ENCODE measurements around the gene CLIC3.

The CLIC3 gene

DNA sequence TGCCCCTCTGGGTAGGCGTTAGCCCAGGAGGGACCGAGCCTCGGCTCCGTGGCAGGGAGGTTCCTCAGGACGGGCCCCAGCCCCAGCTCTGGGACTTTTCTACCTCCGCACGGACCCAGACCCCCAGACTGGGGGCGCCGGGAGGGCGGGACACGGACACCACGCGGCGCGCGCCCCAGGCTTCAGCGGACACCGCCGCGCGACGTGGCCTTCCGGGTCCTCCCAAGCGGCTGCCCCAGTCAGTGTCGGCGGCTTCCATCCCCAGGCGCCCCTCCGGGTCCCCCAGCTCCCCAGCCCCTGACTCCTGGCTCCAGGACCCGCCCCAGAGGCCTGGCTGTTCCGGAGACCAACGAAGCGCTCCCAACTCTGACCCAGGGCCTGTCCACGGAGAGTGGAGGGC, 10.5 kb downstream of the CLIC3 start:
- TF ChIP-seq, protein P1, sequence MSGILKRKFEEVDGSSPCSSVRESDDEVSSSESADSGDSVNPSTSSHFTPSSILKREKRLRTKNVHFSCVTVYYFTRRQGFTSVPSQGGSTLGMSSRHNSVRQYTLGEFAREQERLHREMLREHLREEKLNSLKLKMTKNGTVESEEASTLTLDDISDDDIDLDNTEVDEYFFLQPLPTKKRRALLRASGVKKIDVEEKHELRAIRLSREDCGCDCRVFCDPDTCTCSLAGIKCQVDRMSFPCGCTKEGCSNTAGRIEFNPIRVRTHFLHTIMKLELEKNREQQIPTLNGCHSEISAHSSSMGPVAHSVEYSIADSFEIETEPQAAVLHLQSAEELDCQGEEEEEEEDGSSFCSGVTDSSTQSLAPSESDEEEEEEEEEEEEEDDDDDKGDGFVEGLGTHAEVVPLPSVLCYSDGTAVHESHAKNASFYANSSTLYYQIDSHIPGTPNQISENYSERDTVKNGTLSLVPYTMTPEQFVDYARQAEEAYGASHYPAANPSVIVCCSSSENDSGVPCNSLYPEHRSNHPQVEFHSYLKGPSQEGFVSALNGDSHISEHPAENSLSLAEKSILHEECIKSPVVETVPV (CRISPR knock-in tag; IDR thresholded peaks at IDR 0.05): no peak
- TF ChIP-seq, protein P2, sequence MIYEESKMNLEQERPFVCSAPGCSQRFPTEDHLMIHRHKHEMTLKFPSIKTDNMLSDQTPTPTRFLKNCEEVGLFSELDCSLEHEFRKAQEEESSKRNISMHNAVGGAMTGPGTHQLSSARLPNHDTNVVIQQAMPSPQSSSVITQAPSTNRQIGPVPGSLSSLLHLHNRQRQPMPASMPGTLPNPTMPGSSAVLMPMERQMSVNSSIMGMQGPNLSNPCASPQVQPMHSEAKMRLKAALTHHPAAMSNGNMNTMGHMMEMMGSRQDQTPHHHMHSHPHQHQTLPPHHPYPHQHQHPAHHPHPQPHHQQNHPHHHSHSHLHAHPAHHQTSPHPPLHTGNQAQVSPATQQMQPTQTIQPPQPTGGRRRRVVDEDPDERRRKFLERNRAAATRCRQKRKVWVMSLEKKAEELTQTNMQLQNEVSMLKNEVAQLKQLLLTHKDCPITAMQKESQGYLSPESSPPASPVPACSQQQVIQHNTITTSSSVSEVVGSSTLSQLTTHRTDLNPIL (CRISPR knock-in tag; IDR thresholded peaks at IDR 0.05; ENCODE audit: low read depth): no peak
- TF ChIP-seq ZNF8 (CRISPR knock-in tag; IDR thresholded peaks at IDR 0.05) (no peak), RARB (CRISPR knock-in tag; IDR thresholded peaks at IDR 0.05) (no peak), ISL1 (CRISPR knock-in tag; IDR thresholded peaks at IDR 0.05) (no peak), ZFP3 (CRISPR knock-in tag; IDR thresholded peaks at IDR 0.05) (no peak), ZNF70 (CRISPR knock-in tag; IDR thresholded peaks at IDR 0.05) (no peak), BACH2 (CRISPR knock-in tag; IDR thresholded peaks at IDR 0.05; ENCODE audit: borderline replicate concordance) (no peak), TSHZ2 (CRISPR knock-in tag; IDR thresholded peaks at IDR 0.05) (no peak), ZFP30 (CRISPR knock-in tag; IDR thresholded peaks at IDR 0.05) (no peak), CSDC2 (CRISPR knock-in tag; IDR thresholded peaks at IDR 0.05) (no peak), PPARA (CRISPR knock-in tag; IDR thresholded peaks at IDR 0.05; ENCODE audit: borderline replicate concordance) (no peak), SNAI2 (CRISPR knock-in tag; IDR thresholded peaks at IDR 0.05) (no peak), ARNTL (CRISPR knock-in tag; IDR thresholded peaks at IDR 0.05; ENCODE audit: borderline replicate concordance, low read depth) (no peak), OSR1 (CRISPR knock-in tag; IDR thresholded peaks at IDR 0.05) (no peak), TOX (CRISPR knock-in tag; IDR thresholded peaks at IDR 0.05; ENCODE audit: borderline replicate concordance) (no peak), ESRRG (CRISPR knock-in tag; IDR thresholded peaks at IDR 0.05) (no peak)
- TF ChIP-seq, protein P3, sequence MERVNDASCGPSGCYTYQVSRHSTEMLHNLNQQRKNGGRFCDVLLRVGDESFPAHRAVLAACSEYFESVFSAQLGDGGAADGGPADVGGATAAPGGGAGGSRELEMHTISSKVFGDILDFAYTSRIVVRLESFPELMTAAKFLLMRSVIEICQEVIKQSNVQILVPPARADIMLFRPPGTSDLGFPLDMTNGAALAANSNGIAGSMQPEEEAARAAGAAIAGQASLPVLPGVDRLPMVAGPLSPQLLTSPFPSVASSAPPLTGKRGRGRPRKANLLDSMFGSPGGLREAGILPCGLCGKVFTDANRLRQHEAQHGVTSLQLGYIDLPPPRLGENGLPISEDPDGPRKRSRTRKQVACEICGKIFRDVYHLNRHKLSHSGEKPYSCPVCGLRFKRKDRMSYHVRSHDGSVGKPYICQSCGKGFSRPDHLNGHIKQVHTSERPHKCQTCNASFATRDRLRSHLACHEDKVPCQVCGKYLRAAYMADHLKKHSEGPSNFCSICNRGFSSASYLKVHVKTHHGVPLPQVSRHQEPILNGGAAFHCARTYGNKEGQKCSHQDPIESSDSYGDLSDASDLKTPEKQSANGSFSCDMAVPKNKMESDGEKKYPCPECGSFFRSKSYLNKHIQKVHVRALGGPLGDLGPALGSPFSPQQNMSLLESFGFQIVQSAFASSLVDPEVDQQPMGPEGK (CRISPR knock-in tag; IDR thresholded peaks at IDR 0.05; ENCODE audit: borderline replicate concordance): no peak
- no peak for ATAC-seq

DNA sequence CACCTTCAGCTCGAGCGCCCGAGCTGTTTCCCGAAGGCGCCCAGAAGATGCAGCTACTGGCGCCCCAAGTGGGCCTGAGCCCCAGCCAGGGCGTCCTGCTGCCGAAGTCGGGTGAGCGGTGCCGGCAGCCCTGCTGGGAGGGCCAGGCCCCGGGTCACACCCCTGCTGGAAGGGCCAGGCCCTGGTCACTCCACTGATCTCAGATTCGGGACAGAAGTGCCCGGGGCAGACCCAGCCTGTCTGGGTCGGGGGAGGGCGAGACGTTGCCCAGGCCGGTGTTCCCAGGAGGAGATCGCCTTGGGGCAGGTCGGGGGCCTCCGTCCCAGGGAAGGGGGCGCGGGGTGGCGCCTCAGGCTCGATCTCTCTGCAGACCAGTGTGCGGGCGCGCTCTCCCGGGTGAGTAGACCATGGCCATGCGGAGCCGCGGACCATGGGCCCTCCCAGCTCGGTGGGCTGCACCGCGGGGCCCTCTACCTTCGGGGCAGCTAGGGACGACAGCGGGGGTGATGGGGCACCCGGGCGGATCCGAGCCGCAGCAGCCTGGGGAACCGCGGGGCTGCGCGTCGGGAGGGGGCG, 11.3 kb downstream of the CLIC3 start:
- TF ChIP-seq, protein P4, sequence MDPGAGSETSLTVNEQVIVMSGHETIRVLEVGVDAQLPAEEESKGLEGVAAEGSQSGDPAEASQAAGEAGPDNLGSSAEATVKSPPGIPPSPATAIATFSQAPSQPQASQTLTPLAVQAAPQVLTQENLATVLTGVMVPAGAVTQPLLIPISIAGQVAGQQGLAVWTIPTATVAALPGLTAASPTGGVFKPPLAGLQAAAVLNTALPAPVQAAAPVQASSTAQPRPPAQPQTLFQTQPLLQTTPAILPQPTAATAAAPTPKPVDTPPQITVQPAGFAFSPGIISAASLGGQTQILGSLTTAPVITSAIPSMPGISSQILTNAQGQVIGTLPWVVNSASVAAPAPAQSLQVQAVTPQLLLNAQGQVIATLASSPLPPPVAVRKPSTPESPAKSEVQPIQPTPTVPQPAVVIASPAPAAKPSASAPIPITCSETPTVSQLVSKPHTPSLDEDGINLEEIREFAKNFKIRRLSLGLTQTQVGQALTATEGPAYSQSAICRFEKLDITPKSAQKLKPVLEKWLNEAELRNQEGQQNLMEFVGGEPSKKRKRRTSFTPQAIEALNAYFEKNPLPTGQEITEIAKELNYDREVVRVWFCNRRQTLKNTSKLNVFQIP (CRISPR knock-in tag; IDR thresholded peaks at IDR 0.05; ENCODE audit: borderline replicate concordance, low read depth): no peak
- TF ChIP-seq ARNTL (CRISPR knock-in tag; IDR thresholded peaks at IDR 0.05; ENCODE audit: borderline replicate concordance, low read depth): no peak
- TF ChIP-seq ZC3H10 (CRISPR knock-in tag; IDR thresholded peaks at IDR 0.05): no peak
- TF ChIP-seq GLIS3 (CRISPR knock-in tag; IDR thresholded peaks at IDR 0.05): no peak
- TF ChIP-seq ISL1 (CRISPR knock-in tag; IDR thresholded peaks at IDR 0.05): no peak
- TF ChIP-seq, protein P3 (CRISPR knock-in tag; IDR thresholded peaks at IDR 0.05; ENCODE audit: borderline replicate concordance): no peak
- TF ChIP-seq CSDC2 (CRISPR knock-in tag; IDR thresholded peaks at IDR 0.05): no peak
- TF ChIP-seq OSR1 (CRISPR knock-in tag; IDR thresholded peaks at IDR 0.05): no peak
- TF ChIP-seq PPARA (CRISPR knock-in tag; IDR thresholded peaks at IDR 0.05; ENCODE audit: borderline replicate concordance): no peak
- no peak for TF ChIP-seq ZNF70 (CRISPR knock-in tag; IDR thresholded peaks at IDR 0.05)
- TF ChIP-seq BACH2 (CRISPR knock-in tag; IDR thresholded peaks at IDR 0.05; ENCODE audit: borderline replicate concordance): no peak
- no peak for ATAC-seq
